ENCODE measurements around the gene PARD3B. TPM values are rescaled to one million over a fixed set of nuclear protein-coding genes. Genes with fewer than 3 reads are reported as not detected.

Gene PARD3B
- total RNA-seq, 1 experiment from 2014 or later, result 3.9 TPM

DNA sequence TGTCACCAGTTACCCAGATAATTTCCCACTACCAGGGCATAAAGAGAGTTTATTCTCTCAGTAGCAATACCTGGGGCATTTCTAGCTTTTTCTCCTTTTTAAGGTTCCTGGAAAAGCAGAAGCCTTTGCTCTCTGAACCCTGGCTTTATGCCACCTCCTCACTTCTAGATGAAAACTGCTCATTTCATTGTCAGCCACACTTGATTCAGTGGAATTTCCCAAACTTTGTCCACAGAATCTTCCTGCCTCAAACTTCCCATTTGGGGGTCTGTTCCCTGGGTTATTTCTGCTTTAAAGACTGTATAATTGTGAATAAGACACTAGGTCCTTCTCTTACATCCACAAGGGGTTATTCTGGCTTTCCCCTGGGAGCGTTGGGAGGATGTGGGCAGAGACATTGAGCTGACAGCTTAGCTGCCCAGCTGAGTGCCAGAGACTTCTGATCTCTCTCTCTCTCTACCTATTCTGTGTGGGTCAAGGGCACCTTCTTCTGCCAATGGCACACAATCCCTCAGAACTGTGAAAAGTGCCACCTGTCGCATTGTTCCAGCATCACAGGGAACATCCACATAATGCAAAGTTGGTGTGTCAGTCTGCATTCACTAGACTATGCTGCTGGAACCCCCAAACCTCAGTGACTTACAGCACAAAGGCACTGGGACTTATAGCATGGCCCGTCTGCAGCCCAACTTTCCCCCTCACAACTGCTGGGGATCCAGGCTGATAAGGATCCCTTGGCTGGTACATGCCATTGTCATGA is 1117.1 kb downstream of the PARD3B start:
- BruUV-seq (replicated peaks), result no TSS peak
- Histone ChIP-seq H3K79me2 (ENCODE audit: low read length) (no peaks in the 10 kb centered on the region), H3K9me2 (replicated peaks; ENCODE audit: low read length) (no peaks in the 10 kb centered on the region), H3K4me2 (ENCODE audit: low read length) (no peak overlapping the region), H3K9ac (ENCODE audit: low read length) (no peak overlapping the region), H3F3A (ENCODE audit: low read length, unreplicated experiment) (no peaks in the 10 kb centered on the region), H3K4me1 (ENCODE audit: insufficient read depth, low read length) (peaks cover 12% of the 10 kb centered on the region), H2AFZ (ENCODE audit: low read length) (no peak overlapping the region), H3K9me3 (ENCODE audit: low read length) (no peaks in the 10 kb centered on the region), H3K36me3 (ENCODE audit: low read depth, low read length) (no peaks in the 10 kb centered on the region), H3K4me3 (ENCODE audit: low read length) (no peak overlapping the region), H3K27ac (ENCODE audit: low read length) (no peak overlapping the region), H4K20me1 (ENCODE audit: low read length) (no peaks in the 10 kb centered on the region), H3K27me3 (ENCODE audit: low read length) (no peaks in the 10 kb centered on the region)
- intact Hi-C loops (cut with micrococcal nuclease), result no loop called here
- ChIA-PET CTCF (no interaction called here), POLR2A (ENCODE audit: unreplicated experiment) (no interaction called here)
- TF ChIP-seq EZH2 (IDR thresholded peaks at IDR 0.05; ENCODE audit: low read length, unreplicated experiment), result no peak
- TF ChIP-seq, protein P1, sequence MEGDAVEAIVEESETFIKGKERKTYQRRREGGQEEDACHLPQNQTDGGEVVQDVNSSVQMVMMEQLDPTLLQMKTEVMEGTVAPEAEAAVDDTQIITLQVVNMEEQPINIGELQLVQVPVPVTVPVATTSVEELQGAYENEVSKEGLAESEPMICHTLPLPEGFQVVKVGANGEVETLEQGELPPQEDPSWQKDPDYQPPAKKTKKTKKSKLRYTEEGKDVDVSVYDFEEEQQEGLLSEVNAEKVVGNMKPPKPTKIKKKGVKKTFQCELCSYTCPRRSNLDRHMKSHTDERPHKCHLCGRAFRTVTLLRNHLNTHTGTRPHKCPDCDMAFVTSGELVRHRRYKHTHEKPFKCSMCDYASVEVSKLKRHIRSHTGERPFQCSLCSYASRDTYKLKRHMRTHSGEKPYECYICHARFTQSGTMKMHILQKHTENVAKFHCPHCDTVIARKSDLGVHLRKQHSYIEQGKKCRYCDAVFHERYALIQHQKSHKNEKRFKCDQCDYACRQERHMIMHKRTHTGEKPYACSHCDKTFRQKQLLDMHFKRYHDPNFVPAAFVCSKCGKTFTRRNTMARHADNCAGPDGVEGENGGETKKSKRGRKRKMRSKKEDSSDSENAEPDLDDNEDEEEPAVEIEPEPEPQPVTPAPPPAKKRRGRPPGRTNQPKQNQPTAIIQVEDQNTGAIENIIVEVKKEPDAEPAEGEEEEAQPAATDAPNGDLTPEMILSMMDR (conservative IDR thresholded peaks at IDR 0.05; ENCODE audit: low read depth, low read length), result no peak
- no peak for TF ChIP-seq EZH2phosphoT487 (IDR thresholded peaks at IDR 0.05; ENCODE audit: borderline replicate concordance, low read length)
- no peak for ATAC-seq
- DNase-seq, result no peak

DNA sequence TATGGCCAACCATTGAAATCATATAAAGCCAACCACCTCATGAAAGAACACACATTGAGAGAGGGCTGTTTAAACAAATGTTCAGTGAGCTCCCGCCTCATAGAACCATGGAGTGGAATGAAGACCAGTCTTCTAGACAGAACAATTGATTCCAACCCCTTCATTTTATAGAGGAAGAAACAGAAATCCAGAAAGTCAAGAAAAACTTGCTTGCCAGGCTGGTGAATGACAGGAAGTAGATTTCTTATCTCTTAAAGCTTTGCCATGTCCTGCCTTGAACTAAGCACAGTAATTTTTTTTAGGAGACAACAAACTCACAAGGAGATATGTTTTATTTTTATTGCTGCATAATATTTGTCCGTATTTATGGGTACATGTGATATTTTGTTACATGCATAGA is 1120.5 kb downstream of the PARD3B start:
- no peak overlapping the region for H3K9ac ChIP-seq (ENCODE audit: low read length)
- no peaks in the 10 kb centered on the region for H3F3A ChIP-seq (ENCODE audit: low read length, unreplicated experiment)
- H3K9me3 ChIP-seq (ENCODE audit: low read length), result no peaks in the 10 kb centered on the region
- no peak overlapping the region for H3K4me2 ChIP-seq (ENCODE audit: low read length)
- no TSS peak for BruUV-seq (replicated peaks)
- ChIA-PET CTCF (no interaction called here), POLR2A (ENCODE audit: unreplicated experiment) (no interaction called here)
- H3K27me3 ChIP-seq (ENCODE audit: low read length), result no peaks in the 10 kb centered on the region
- H3K9me2 ChIP-seq (replicated peaks; ENCODE audit: low read length), result no peaks in the 10 kb centered on the region
- ATAC-seq (no peak), DNase-seq (peak; percentile 58)
- intact Hi-C loops (cut with micrococcal nuclease), result no loop called here
- no peak overlapping the region for H3K27ac ChIP-seq (ENCODE audit: low read length)
- H3K79me2 ChIP-seq (ENCODE audit: low read length), result no peaks in the 10 kb centered on the region
- no peak overlapping the region for H3K4me3 ChIP-seq (ENCODE audit: low read length)
- H3K4me1 ChIP-seq (ENCODE audit: insufficient read depth, low read length), result peaks cover 7% of the 10 kb centered on the region
- no peaks in the 10 kb centered on the region for H4K20me1 ChIP-seq (ENCODE audit: low read length)
- no peaks in the 10 kb centered on the region for H3K36me3 ChIP-seq (ENCODE audit: low read depth, low read length)
- H2AFZ ChIP-seq (ENCODE audit: low read length), result no peak overlapping the region
- no peak for TF ChIP-seq EZH2phosphoT487 (IDR thresholded peaks at IDR 0.05; ENCODE audit: borderline replicate concordance, low read length)
- no peak for TF ChIP-seq EZH2 (IDR thresholded peaks at IDR 0.05; ENCODE audit: low read length, unreplicated experiment)
- TF ChIP-seq, protein P1 (conservative IDR thresholded peaks at IDR 0.05; ENCODE audit: low read depth, low read length), result no peak

Data from PC-3 (cell line).